ENCODE results near the gene GRM3.
A peak's percentile ranks its signal among the peaks of the same experiment; 100 is the strongest.

Gene GRM3

DNA sequence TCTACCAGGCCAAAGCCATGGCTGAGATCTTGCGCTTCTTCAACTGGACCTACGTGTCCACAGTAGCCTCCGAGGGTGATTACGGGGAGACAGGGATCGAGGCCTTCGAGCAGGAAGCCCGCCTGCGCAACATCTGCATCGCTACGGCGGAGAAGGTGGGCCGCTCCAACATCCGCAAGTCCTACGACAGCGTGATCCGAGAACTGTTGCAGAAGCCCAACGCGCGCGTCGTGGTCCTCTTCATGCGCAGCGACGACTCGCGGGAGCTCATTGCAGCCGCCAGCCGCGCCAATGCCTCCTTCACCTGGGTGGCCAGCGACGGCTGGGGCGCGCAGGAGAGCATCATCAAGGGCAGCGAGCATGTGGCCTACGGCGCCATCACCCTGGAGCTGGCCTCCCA lies 142.7 kb downstream of the GRM3 start:
- DNase-seq (ENCODE audit: low read depth, low spot score): no peak

GRCh38 chr7:86788948-86789347 lies 145.2 kb downstream of the GRM3 start:
- no peak for DNase-seq (ENCODE audit: low read depth, low spot score)

GRCh38 chr7:86790383-86790782 lies 146.7 kb downstream of the GRM3 start:
- no peak for DNase-seq (ENCODE audit: low read depth, low spot score)

DNA sequence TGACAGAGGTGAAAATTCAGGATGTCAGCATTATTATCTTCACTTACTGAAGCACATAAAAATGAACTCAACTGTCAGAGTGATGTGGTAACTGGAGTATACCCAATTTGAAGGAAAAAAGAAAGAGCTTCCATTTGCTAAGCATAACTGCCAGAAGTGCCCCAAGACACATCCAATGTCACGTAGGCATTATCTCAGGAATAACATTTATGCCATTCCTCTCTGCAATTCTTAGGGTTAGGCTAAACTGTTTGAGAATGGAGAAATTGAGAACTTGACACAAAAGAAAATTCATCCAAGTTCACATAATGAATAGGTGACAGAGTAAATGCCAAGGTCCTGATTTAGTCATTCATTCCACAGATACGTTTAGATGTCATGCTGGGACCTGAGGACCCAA lies 148.6 kb downstream of the GRM3 start:
- DNase-seq (ENCODE audit: low read depth, low spot score): no peak

- no peak for DNase-seq (ENCODE audit: low read depth, low spot score)
These were observed 149.4 kb downstream of the GRM3 start for GRCh38 chr7:86793136-86793535.

DNA sequence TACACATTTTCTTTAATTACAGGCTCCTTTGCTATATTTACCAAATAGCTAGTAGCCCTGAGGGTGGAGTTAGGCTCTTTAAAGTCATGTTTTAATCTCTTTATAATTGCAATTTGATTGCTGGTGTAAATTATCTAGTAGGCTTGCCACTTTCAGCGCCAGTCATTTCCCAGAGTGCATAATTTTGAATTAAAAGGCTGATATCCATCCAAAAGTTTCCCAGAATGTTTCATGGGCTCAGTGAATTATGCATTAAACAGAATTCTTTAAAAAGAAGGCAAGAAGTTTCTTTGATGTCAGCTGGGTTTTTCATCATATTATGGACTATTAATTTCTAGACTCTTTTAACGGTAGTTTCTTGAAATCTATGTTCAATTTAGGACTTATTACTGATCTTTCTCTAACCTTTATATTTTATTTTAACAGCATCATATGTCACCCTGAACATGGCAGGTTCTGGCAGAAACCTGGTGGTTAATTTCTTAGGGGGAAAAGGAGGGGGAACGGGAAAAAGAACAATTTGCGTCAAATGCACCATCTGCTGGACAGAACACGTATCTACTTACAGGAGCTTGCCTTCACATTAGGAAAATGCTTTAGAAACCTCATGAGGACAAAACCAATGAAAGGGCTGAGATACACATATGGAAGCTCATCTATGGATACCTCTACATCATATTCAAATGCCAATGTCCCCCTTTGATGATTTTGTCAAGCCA lies 171.1 kb downstream of the GRM3 start:
- peak; percentile 59 for DNase-seq (ENCODE audit: low read depth, low spot score)

DNA sequence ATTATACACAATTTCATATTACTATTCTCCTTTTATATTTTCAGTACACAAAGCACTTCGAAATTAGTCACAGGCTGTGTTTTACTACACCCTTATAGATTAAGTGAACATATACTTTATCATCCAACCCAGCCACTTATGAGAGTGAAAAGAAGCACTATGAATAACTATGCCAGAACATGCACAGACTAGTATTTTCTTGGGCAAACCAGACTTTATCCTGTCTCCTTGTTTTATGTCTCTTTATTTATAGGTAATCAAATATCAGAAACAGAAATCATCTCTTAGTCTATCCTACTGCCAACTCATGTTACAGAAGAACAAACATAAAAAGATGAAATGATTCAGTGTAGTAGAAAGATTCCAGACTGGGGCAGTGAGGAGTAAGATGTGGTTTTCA lies 171.8 kb downstream of the GRM3 start:
- no peak for DNase-seq (ENCODE audit: low read depth, low spot score)

DNA sequence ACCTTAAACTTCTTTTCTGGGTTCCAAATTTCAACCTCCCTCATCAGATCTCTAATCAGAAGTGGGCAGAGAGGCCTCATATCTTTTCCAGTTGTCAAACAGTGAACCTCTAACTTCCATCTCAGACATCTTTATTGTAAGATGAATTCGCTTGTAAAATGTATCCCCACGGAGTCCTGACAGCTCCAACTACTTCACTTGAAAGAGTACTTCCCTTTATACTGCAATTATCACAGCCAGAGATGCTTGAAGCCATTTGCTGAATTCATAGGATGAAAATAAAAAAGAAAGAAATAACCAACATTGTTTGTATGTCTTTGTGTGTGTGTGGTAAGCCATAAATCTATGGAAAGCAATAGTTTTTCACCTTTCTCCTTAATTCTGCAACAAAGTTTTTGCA lies 175.2 kb downstream of the GRM3 start:
- no peak for DNase-seq (ENCODE audit: low read depth, low spot score)

GRCh38 chr7:86823769-86824168 lies 180.1 kb downstream of the GRM3 start:
- DNase-seq (ENCODE audit: low read depth, low spot score): peak; percentile 8

GRCh38 chr7:86825264-86825663 lies 181.6 kb downstream of the GRM3 start:
- no peak for DNase-seq (ENCODE audit: low read depth, low spot score)

GRCh38 chr7:86826948-86827347 lies 183.2 kb downstream of the GRM3 start:
- DNase-seq (ENCODE audit: low read depth, low spot score): no peak

- no peak for DNase-seq (ENCODE audit: low read depth, low spot score)
These were observed 189.7 kb downstream of the GRM3 start for GRCh38 chr7:86833360-86833759.

DNA sequence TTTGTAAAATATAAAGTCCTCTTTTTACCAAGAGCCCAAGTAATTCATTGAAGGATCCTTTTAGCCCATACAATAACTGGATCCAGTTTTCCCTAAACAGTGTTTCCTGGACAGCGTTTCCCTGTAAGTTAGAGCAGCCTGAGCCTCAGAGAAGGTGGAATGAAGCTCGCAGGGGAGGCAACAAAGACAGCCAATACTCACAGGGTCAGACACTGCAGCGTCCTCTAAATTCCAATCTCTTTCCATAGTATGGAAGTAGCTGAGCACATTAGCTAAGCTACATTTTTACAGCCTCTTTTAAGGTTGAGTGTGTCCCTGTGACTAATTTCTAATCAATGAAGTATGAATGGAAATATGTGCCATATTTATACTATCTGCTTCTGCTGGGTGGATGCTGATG lies 193.5 kb downstream of the GRM3 start:
- no peak for DNase-seq (ENCODE audit: low read depth, low spot score)

DNA sequence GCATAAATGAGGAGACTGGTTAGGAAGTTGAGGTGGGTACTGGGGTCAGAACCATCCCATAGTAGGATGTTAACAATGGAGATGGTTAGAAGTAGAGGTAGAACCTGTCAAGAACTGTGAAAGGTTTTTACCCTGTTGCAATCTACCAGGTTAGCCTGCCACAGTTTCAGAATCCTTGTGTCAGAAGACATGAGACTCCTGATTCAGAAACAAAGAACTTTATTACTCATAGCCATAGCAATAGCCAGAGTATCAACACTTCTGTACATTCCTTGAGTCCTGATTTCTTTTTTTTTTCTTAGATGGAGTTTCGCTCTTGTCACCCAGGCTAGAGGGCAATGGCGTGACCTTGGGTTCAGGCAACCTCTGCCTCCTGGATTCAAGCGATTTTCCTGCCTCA lies 200.9 kb downstream of the GRM3 start:
- DNase-seq (ENCODE audit: low read depth, low spot score): no peak

GRCh38 chr7:86846494-86847190 lies 202.9 kb downstream of the GRM3 start:
- no peak for DNase-seq (ENCODE audit: low read depth, low spot score)

- no peak for DNase-seq (ENCODE audit: low read depth, low spot score)
These were observed 204.5 kb downstream of the GRM3 start for GRCh38 chr7:86848226-86848625.

- DNase-seq (ENCODE audit: low read depth, low spot score): no peak
These were observed 207.9 kb downstream of the GRM3 start for GRCh38 chr7:86851566-86851965.

DNA sequence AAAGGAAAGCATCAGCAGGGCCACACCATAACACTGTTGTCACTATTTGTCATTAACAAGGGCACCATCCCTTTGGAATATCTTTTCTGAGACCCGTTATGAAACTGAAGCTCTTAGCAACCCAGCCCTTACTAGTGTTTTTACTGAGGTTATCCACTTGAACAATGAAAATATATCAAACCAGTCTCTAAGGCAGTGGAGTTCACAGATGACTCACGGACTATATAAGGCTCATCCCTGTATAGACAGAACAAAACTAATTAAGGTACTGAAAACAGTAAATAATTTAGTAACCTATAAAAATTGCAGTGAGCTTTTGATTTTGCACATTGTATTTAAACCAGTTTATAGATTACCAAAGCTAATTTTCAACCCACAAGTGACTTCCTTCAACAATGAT lies 219.7 kb downstream of the GRM3 start:
- DNase-seq (ENCODE audit: low read depth, low spot score): no peak

- DNase-seq (ENCODE audit: low read depth, low spot score): peak; percentile 23
These were observed 223.6 kb downstream of the GRM3 start for GRCh38 chr7:86867163-86867762.

- DNase-seq (ENCODE audit: low read depth, low spot score): no peak
These were observed 232.4 kb downstream of the GRM3 start for GRCh38 chr7:86876146-86876545.

DNA sequence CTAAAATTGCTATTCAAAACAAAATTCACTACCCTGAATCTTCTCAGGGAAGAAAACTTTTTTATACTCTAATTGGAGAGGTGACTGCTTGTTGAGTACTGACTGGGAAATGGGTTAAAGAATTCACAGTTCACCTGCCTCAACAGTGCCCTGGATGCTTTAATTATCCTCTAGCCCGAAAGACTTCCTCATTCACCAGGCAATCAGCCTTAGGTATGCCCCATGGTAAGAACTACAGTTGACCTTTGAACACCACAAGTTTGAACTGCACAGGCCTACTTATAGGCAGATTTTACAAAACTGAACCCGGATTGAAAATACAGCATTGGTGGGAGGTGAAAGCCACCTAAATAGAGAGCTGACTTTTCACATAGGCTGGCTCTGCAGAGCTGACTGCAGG lies 240.4 kb downstream of the GRM3 start:
- no peak for DNase-seq (ENCODE audit: low read depth, low spot score)

DNA sequence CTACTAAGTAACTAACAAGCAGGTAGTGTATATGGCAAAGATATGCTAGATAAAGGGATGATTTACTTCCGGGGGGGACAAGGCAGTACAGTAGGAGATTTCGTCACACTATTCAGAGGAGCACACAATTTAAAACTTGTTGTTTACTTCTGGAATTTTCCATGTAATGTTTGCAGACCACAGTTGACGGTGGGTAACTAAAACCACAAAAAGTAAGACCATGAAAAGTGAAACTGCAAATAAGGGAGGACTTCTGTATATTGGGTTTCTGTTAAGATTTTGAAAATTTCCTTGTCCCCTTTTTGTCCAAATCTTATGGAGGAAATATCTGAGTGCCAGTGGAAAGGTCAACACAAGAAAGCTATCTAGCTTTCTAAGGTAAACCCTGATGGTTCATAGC lies 245.8 kb downstream of the GRM3 start:
- no peak for DNase-seq (ENCODE audit: low read depth, low spot score)

DNA sequence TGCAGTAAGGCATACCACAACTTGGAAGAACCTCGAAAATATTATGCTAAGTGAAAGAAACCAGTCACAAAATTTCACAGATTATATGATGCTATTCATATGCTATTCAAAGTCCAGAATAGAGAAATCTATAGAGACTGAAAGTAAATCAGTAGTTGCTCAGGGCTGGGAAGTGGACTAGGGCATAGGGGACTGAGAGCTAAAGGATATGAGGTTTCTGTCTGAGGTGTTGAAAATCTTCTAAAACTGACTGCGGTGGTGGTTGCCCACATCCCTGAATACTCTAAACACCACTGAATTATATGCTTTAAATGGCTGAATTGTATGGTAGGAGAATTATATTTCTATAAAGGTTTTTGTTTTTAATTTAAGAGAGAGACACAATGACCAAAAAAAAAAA lies 254.5 kb downstream of the GRM3 start:
- no peak for DNase-seq (ENCODE audit: low read depth, low spot score)

Measured in astrocyte of the hippocampus (primary cell).